Activated CD8-positive, alpha-beta T cell treated with anti-CD3 and anti-CD28 coated beads for 36 hours (primary cell): ENCODE results near the gene PLAGL2. TPM values are rescaled to one million over a fixed set of nuclear protein-coding genes. Genes with fewer than 3 reads are reported as not detected.
A peak's percentile ranks its signal among the peaks of the same experiment; 100 is the strongest.
"Not testable (repeated sequence)": the region's sequence is repeated elsewhere in the genome, so short reads cannot be mapped to it uniquely, and the experiment has no call there.

ENCODE experiments used
- ATAC-seq: fragments of 200-7000 bp; cut with Tn5 transposase; one replicate; pipeline ENCODE4 v1.10.0; 2021; ENCODE audit warnings: mild to moderate bottlenecking, moderate library complexity
- CTCF ChIA-PET: fragments of 350-600 bp; sonication (Branson Sonifier 250); formaldehyde crosslinking; loops from one replicate; lab custom pipeline; 2021; ENCODE audit warnings: antibody characterized with exemption; lab: Charles Lee
- POLR2A ChIA-PET: fragments of 350-600 bp; sonication (Branson Sonifier 250); formaldehyde crosslinking; loops from one replicate; lab custom pipeline; 2021; ENCODE audit warnings: antibody characterized with exemption; lab: Charles Lee
- DNase-seq: peaks from one replicate; pipeline ENCODE4 v3.0.0-alpha.2; 2020
- H3K27ac Mint-ChIP-seq: one replicate; pipeline ENCODE4 v1.8.0; 2021; ENCODE audit warnings: mild to moderate bottlenecking, mixed read lengths
- H3K27me3 Mint-ChIP-seq: one replicate; pipeline ENCODE4 v1.8.0; 2021; ENCODE audit warnings: mixed read lengths
- H3K36me3 Mint-ChIP-seq: one replicate; pipeline ENCODE4 v1.8.0; 2021; ENCODE audit warnings: low read depth, mixed read lengths
- H3K4me1 Mint-ChIP-seq: one replicate; pipeline ENCODE4 v1.8.0; 2021; ENCODE audit warnings: low read depth, mixed read lengths
- H3K4me3 Mint-ChIP-seq: one replicate; pipeline ENCODE4 v1.8.0; 2021; ENCODE audit warnings: mild to moderate bottlenecking, moderate library complexity, mixed read lengths
- H3K9me3 Mint-ChIP-seq: one replicate; pipeline ENCODE4 v1.8.0; 2021; ENCODE audit warnings: mixed read lengths
- CTCF ChIP-seq: fragments of 200-600 bp; IDR thresholded peaks from one replicate; pipeline ENCODE4 v1.8.0; 2022; ENCODE audit warnings: antibody characterized with exemption, mild to moderate bottlenecking
- intact Hi-C: fragments of 100-400 bp; cut with micrococcal nuclease; formaldehyde crosslinking; loops from one replicate; pipeline ENCODE4 v1.10.0; 2022
- total RNA-seq, 2 experiments: library from RNA; stranded (reverse); gene quantifications; one replicate each; pipeline ENCODE4 v1.2.3, GENCODE V29; 2021

PLAGL2 gene
- total RNA-seq, 2 experiments from 2014 or later, result 70.6 to 71.5 TPM

GRCh38 chr20:32203356-32204204 is 4.0 kb downstream of the PLAGL2 start:
- intact Hi-C loops, result loop anchor here (2.0 kb wide), 1 partner anchor 47 kb away; no protein-coding TSS in a partner anchor
- ATAC-seq, result peak; percentile 46
- peak overlapping the region; percentile 99 for H3K4me3 Mint-ChIP-seq
- H3K9me3 Mint-ChIP-seq, result no peaks in the 10 kb centered on the region
- peak; percentile 67 for DNase-seq
- CTCF ChIA-PET, result interaction anchor here (1.1 kb wide), 1 partner anchor 280 kb away, joined by 4 read pairs; no protein-coding TSS in a partner anchor
- peak overlapping the region; percentile 92 for H3K27ac Mint-ChIP-seq
- peaks cover 83% of the 10 kb centered on the region for H3K36me3 Mint-ChIP-seq
- POLR2A ChIA-PET, result interaction anchor here (1.0 to 7.6 kb wide), 12 partner anchors 9 to 305 kb away, joined by 3 to 60 read pairs (median 3); partner anchors contain the start of gene ASXL1
- no peak for TF ChIP-seq CTCF
- no peaks in the 10 kb centered on the region for H3K27me3 Mint-ChIP-seq
- H3K4me1 Mint-ChIP-seq, result peaks cover 58% of the 10 kb centered on the region

GRCh38 chr20:32201977-32202363 is 5.6 kb downstream of the PLAGL2 start:
- intact Hi-C loops, result no loop called here
- CTCF ChIA-PET, result interaction anchor here (1.0 kb wide), 1 partner anchor 84 kb away, joined by 3 read pairs; no protein-coding TSS in a partner anchor
- no peaks in the 10 kb centered on the region for H3K27me3 Mint-ChIP-seq
- ATAC-seq, result no peak
- TF ChIP-seq CTCF, result no peak
- peak overlapping the region; percentile 92 for H3K27ac Mint-ChIP-seq
- POLR2A ChIA-PET, result interaction anchor here (1.0 to 7.6 kb wide), 3 partner anchors 9 to 68 kb away, joined by 4 to 60 read pairs (median 4); no protein-coding TSS in a partner anchor
- H3K4me1 Mint-ChIP-seq, result peaks cover 62% of the 10 kb centered on the region
- H3K9me3 Mint-ChIP-seq, result no peaks in the 10 kb centered on the region
- H3K36me3 Mint-ChIP-seq, result peaks cover 94% of the 10 kb centered on the region
- H3K4me3 Mint-ChIP-seq, result peak overlapping the region; percentile 99
- DNase-seq, result no peak

GRCh38 chr20:32201296-32201976 is 6.1 kb downstream of the PLAGL2 start:
- CTCF ChIA-PET, result interaction anchor here (1.0 kb wide), 1 partner anchor 84 kb away, joined by 3 read pairs; no protein-coding TSS in a partner anchor
- no peak for TF ChIP-seq CTCF
- peaks cover 94% of the 10 kb centered on the region for H3K36me3 Mint-ChIP-seq
- H3K27ac Mint-ChIP-seq, result peak overlapping the region; percentile 92
- ATAC-seq (no peak), DNase-seq (no peak)
- H3K9me3 Mint-ChIP-seq, result no peaks in the 10 kb centered on the region
- intact Hi-C loops, result no loop called here
- H3K4me3 Mint-ChIP-seq, result peak overlapping the region; percentile 99
- POLR2A ChIA-PET, result interaction anchor here (0.8 to 7.6 kb wide), 6 partner anchors 9 to 154 kb away, joined by 3 to 60 read pairs (median 4); no protein-coding TSS in a partner anchor
- no peaks in the 10 kb centered on the region for H3K27me3 Mint-ChIP-seq
- H3K4me1 Mint-ChIP-seq, result peaks cover 63% of the 10 kb centered on the region

- Mint-ChIP-seq H3K36me3 (peaks cover 92% of the 10 kb centered on the region), H3K27ac (peak overlapping the region; percentile 77), H3K4me3 (peak overlapping the region; percentile 40), H3K4me1 (peaks cover 65% of the 10 kb centered on the region), H3K9me3 (no peaks in the 10 kb centered on the region), H3K27me3 (no peaks in the 10 kb centered on the region)
- POLR2A ChIA-PET, result interaction anchor here (0.6 to 7.6 kb wide), 3 partner anchors 9 to 181 kb away, joined by 3 to 60 read pairs (median 4); no protein-coding TSS in a partner anchor
- CTCF ChIA-PET, result interaction anchor here (0.6 kb wide), 1 partner anchor 19 kb away, joined by 3 read pairs; no protein-coding TSS in a partner anchor
- intact Hi-C loops, result no loop called here
- no peak for DNase-seq
- no peak for TF ChIP-seq CTCF
- ATAC-seq, result no peak
These were observed 8.5 kb downstream of the PLAGL2 start for GRCh38 chr20:32199006-32199405.

- ATAC-seq, H3K9me3 Mint-ChIP-seq, H3K27me3 Mint-ChIP-seq, POLR2A ChIA-PET, intact Hi-C loops, H3K4me3 Mint-ChIP-seq, CTCF ChIA-PET, DNase-seq: not testable (repeated sequence)
- H3K27ac Mint-ChIP-seq, result peak overlapping the region; percentile 36
- peaks cover 66% of the 10 kb centered on the region for H3K4me1 Mint-ChIP-seq
- peaks cover 87% of the 10 kb centered on the region for H3K36me3 Mint-ChIP-seq
These were observed 10.4 kb downstream of the PLAGL2 start for GRCh38 chr20:32197136-32197535.

GRCh38 chr20:32196613-32197012 is 10.9 kb downstream of the PLAGL2 start:
- Mint-ChIP-seq H3K4me1 (peaks cover 67% of the 10 kb centered on the region), H3K36me3 (peaks cover 83% of the 10 kb centered on the region)
- POLR2A ChIA-PET, intact Hi-C loops, CTCF ChIA-PET, H3K27me3 Mint-ChIP-seq, H3K4me3 Mint-ChIP-seq, ATAC-seq, H3K9me3 Mint-ChIP-seq, H3K27ac Mint-ChIP-seq, DNase-seq: not testable (repeated sequence)
